Osteoblast (primary cell): Measurements from ENCODE around the gene NRXN2. TPM values are rescaled to one million over a fixed set of nuclear protein-coding genes. Genes with fewer than 3 reads are reported as not detected.
"Not testable (repeated sequence)": the region's sequence is repeated elsewhere in the genome, so short reads cannot be mapped to it uniquely, and the experiment has no call there.

ENCODE experiments used
- DNase-seq: peaks from one replicate; pipeline ENCODE4 v3.0.0; 2011; ENCODE audit warnings: low spot score, mixed read lengths; ENCODE audit not compliant: insufficient read length; ENCODE audit errors: missing footprints
- H2AFZ ChIP-seq: 2 replicates; pipeline ENCODE4 v1.6.0; 2011; ENCODE audit warnings: mild to moderate bottlenecking, low read length
- H3K27ac ChIP-seq: 2 replicates; pipeline ENCODE4 v1.5.1; 2011; ENCODE audit warnings: mild to moderate bottlenecking, low read depth, low read length, moderate library complexity
- H3K27me3 ChIP-seq: 2 replicates; pipeline ENCODE4 v1.6.0; 2012; ENCODE audit warnings: mild to moderate bottlenecking, control low read depth, inconsistent platforms, low read length, moderate library complexity; ENCODE audit not compliant: insufficient read depth
- H3K36me3 ChIP-seq: 2 replicates; pipeline ENCODE4 v1.5.1; 2011; ENCODE audit warnings: mild to moderate bottlenecking, low read length, control low read depth, moderate library complexity; ENCODE audit not compliant: insufficient read depth
- H3K4me1 ChIP-seq: 2 replicates; pipeline ENCODE4 v1.5.1; 2011; ENCODE audit warnings: mild to moderate bottlenecking, low read length, control low read depth, moderate library complexity; ENCODE audit not compliant: insufficient read depth
- H3K4me2 ChIP-seq: 2 replicates; pipeline ENCODE4 v1.6.0; 2011; ENCODE audit warnings: mild to moderate bottlenecking, low read length; ENCODE audit not compliant: insufficient read depth
- H3K4me3 ChIP-seq: fragments of 200-600 bp; sonication (generic); 3 replicates; pipeline ENCODE4 v1.5.1; 2012; ENCODE audit warnings: mild to moderate bottlenecking, low read length, inconsistent platforms; ENCODE audit not compliant: insufficient read depth
- H3K79me2 ChIP-seq: 2 replicates; pipeline ENCODE4 v1.6.0; 2012; ENCODE audit warnings: mild to moderate bottlenecking, low read length, control low read depth, inconsistent platforms; ENCODE audit not compliant: insufficient read depth
- H3K9me3 ChIP-seq: 2 replicates; pipeline ENCODE4 v1.5.1; 2011; ENCODE audit warnings: low read depth, low read length, control low read depth
- H4K20me1 ChIP-seq: 2 replicates; pipeline ENCODE4 v1.6.0; 2012; ENCODE audit warnings: mild to moderate bottlenecking, low read length, control low read depth; ENCODE audit not compliant: insufficient read depth
- CTCF ChIP-seq: IDR thresholded peaks from 2 replicates; pipeline ENCODE4 v1.5.1; 2011; ENCODE audit warnings: mild to moderate bottlenecking, low read depth, low read length, moderate library complexity; ENCODE audit errors: extremely low read depth
- total RNA-seq: library from RNA; depleted of rRNA; stranded (reverse); fragments of >200 nt; gene quantifications from 2 replicates; pipeline ENCODE4 v1.2.3, GENCODE V29; 2012

Gene NRXN2
- total RNA-seq, 1 donor = 90.1 TPM

- H3K4me2 ChIP-seq = no peak overlapping the region
- H3K9me3 ChIP-seq = no peaks in the 10 kb centered on the region
- TF ChIP-seq CTCF = no peak
- no peak overlapping the region for H3K4me3 ChIP-seq
- H2AFZ ChIP-seq = no peak overlapping the region
- H3K79me2 ChIP-seq = no peaks in the 10 kb centered on the region
- no peak for DNase-seq
- peaks cover 31% of the 10 kb centered on the region for H3K27me3 ChIP-seq
- no peaks in the 10 kb centered on the region for H4K20me1 ChIP-seq
- no peak overlapping the region for H3K27ac ChIP-seq
- H3K4me1 ChIP-seq = no peaks in the 10 kb centered on the region
- no peaks in the 10 kb centered on the region for H3K36me3 ChIP-seq
Measured at GRCh38 chr11:64705501-64705900, 17.5 kb downstream of the NRXN2 start.

- H3K4me1 ChIP-seq = no peaks in the 10 kb centered on the region
- peak; percentile 68 for DNase-seq
- H3K9me3 ChIP-seq = no peaks in the 10 kb centered on the region
- no peak overlapping the region for H3K4me2 ChIP-seq
- H3K79me2 ChIP-seq = no peaks in the 10 kb centered on the region
- no peaks in the 10 kb centered on the region for H4K20me1 ChIP-seq
- H2AFZ ChIP-seq = no peak overlapping the region
- H3K4me3 ChIP-seq = no peak overlapping the region
- no peak for TF ChIP-seq CTCF
- H3K27ac ChIP-seq = no peak overlapping the region
- H3K27me3 ChIP-seq = peaks cover 30% of the 10 kb centered on the region
- H3K36me3 ChIP-seq = no peaks in the 10 kb centered on the region
Measured at GRCh38 chr11:64703048-64703447, 19.9 kb downstream of the NRXN2 start.

GRCh38 chr11:64701956-64702355 lies 21.0 kb downstream of the NRXN2 start:
- peaks cover 32% of the 10 kb centered on the region for H3K27me3 ChIP-seq
- H3K27ac ChIP-seq, H3K4me2 ChIP-seq, DNase-seq, H3K36me3 ChIP-seq, H3K4me1 ChIP-seq, H3K9me3 ChIP-seq, H4K20me1 ChIP-seq, H2AFZ ChIP-seq, H3K4me3 ChIP-seq, H3K79me2 ChIP-seq: not testable (repeated sequence)

- H3K27ac ChIP-seq = no peak overlapping the region
- H3K36me3 ChIP-seq = no peaks in the 10 kb centered on the region
- H3K4me1 ChIP-seq = no peaks in the 10 kb centered on the region
- H2AFZ ChIP-seq = no peak overlapping the region
- peak; percentile 54 for DNase-seq
- no peak for TF ChIP-seq CTCF
- no peak overlapping the region for H3K4me2 ChIP-seq
- H3K9me3 ChIP-seq = no peaks in the 10 kb centered on the region
- H3K4me3 ChIP-seq = no peak overlapping the region
- H4K20me1 ChIP-seq = no peaks in the 10 kb centered on the region
- H3K27me3 ChIP-seq = peaks cover 48% of the 10 kb centered on the region
- no peaks in the 10 kb centered on the region for H3K79me2 ChIP-seq
Measured at GRCh38 chr11:64698427-64698826, 24.6 kb downstream of the NRXN2 start.
